ENCODE results near the gene CXorf38. TPM values are rescaled to one million over a fixed set of nuclear protein-coding genes. Genes with fewer than 3 reads are reported as not detected.

The CXorf38 gene
- total RNA-seq, 2 donors from 2014 or later = 8.2 to 9.1 TPM

DNA sequence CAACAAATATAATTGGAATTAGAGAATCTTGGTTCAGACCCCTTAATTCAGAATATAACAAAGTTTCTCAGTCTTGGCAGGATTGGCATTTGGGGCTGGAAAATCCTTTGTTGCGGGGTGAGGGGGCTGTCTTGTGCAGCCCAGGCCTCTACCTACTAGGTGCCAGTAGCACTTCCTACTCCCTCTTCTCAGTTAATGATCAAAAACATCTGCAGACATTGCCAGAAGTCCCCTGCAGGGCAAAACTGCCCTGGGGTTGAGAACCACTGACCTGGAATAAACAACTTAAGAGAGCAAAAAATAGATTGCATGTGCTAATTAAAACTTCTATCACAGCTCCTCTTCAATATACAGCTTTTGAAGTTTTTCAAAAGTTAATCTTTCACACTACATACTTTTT lies 36.7 kb upstream of the CXorf38 start:
- no peak for TF ChIP-seq CTCF (IDR thresholded peaks at IDR 0.05)
- H3K27me3 ChIP-seq = no peaks in the 10 kb centered on the region
- H3K27ac ChIP-seq = no peak overlapping the region
- H3K4me1 ChIP-seq = peaks cover 0 to under 1% of the 10 kb centered on the region in 2 donors
- H3K4me3 ChIP-seq = no peak overlapping the region
- no peaks in the 10 kb centered on the region for H3K9me3 ChIP-seq
- peaks cover 10% of the 10 kb centered on the region for H3K36me3 ChIP-seq
- DNase-seq (ENCODE audit: low spot score) = no peak

DNA sequence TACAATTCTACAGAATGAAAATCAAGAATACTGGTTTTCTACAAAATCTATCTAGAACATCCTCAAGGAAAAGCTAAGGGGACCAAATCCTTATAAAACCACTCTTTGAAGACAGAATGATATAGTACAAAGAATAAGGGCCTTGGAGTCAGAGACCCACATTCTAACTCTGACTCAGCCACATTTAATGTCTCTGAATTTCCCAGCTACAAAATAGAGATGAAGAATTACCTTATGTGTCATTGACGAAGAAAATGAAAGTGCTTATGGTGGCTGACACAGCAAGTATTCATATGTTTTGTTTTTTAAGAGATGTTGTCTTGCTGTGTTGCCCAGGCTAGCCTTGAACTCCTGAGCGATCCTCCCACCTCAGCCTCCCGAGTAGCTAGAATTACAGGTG lies 35.9 kb upstream of the CXorf38 start:
- no peaks in the 10 kb centered on the region for H3K27me3 ChIP-seq
- no peak overlapping the region for H3K27ac ChIP-seq
- peaks cover 12% of the 10 kb centered on the region for H3K36me3 ChIP-seq

DNA sequence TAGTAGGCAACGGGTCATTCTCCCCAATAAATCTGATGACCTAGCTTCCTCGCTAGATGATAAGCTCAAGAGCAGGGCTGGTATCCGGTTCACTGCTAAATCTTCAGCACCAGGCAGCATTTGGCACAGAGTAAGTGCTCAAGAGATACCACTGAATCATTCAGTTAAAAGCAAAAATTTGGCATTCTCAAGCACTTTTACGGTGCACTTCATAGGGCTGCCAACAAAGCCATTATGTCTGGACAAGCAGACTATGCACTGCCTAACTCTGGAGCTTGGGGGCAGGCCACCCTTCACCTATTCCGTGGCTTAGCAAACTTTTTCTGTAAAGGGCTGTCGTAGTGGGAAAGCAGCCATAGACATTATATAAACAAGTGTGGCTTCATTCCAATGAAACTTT lies 23.8 kb upstream of the CXorf38 start:
- Histone ChIP-seq H3K4me1 (no peaks in the 10 kb centered on the region), H3K27ac (no peak overlapping the region), H3K36me3 (peaks cover 24% of the 10 kb centered on the region), H3K27me3 (no peaks in the 10 kb centered on the region), H3K9me3 (no peaks in the 10 kb centered on the region), H3K4me3 (no peak overlapping the region)
- TF ChIP-seq CTCF (IDR thresholded peaks at IDR 0.05) = peak in 1 of 2 donors; percentile 31
- DNase-seq (ENCODE audit: low spot score) = no peak

More for the DNA sequence above, 35.9 kb upstream of the CXorf38 start:
- no peak for TF ChIP-seq CTCF (IDR thresholded peaks at IDR 0.05)
- Histone ChIP-seq H3K9me3 (no peaks in the 10 kb centered on the region), H3K4me3 (no peak overlapping the region), H3K4me1 (no peaks in the 10 kb centered on the region)
- no peak for DNase-seq (ENCODE audit: low spot score)

DNA sequence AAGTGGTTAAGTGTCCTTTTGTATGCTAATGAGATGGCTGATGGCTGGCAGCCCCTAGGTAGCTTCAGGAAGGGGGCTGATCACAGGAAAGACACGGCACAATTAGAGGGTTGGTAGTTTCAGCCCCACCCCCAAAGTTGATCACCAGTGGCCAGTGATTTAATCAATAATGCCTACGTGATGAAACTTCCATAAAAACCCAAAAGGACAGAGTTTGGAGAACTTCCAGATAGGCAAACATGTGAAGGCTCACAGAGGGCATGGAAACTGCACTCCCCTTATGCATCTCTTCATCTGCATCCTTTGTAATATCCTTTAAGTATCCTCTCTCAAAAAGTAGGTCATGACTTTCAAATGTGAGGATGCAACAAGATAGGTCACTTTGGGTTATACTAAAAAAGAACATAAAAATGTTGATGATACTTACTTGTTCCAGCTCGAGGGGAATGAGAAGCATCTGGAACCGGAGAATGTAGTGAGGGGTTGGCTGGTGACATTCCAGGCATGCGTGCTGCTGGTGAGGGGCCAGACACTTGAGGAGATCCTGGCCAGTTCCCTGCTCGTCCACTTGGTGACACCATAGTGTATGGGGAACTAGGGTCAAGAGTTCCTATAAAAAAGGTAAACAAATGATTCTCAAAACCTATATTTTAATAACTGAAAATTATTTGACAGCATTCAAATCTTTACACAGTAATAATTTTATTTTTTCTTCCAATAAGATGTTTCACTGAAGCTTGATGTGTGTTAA lies 16.7 kb upstream of the CXorf38 start:
- Histone ChIP-seq H3K27me3 (no peaks in the 10 kb centered on the region), H3K27ac (no peak overlapping the region), H3K4me1 (no peaks in the 10 kb centered on the region), H3K9me3 (no peaks in the 10 kb centered on the region), H3K36me3 (peaks cover 28% of the 10 kb centered on the region), H3K4me3 (no peak overlapping the region)
- DNase-seq (ENCODE audit: low spot score) = no peak
- peak in 1 of 2 donors; percentile 54 for TF ChIP-seq CTCF (IDR thresholded peaks at IDR 0.05)

- no peaks in the 10 kb centered on the region for H3K9me3 ChIP-seq
- no peaks in the 10 kb centered on the region for H3K27me3 ChIP-seq
- no peaks in the 10 kb centered on the region for H3K4me1 ChIP-seq
- DNase-seq (ENCODE audit: low spot score) = no peak
- H3K4me3 ChIP-seq = no peak overlapping the region
- peaks cover 30% of the 10 kb centered on the region for H3K36me3 ChIP-seq
- no peak overlapping the region for H3K27ac ChIP-seq
- no peak for TF ChIP-seq CTCF (IDR thresholded peaks at IDR 0.05)
Observed at GRCh38 chrX:40663078-40663740, 15.8 kb upstream of the CXorf38 start.

Data from right atrium auricular region (tissue), 2 donors.